AG10803 (cell line): Measurements from ENCODE around the gene SLC1A2.
A peak's percentile ranks its signal among the peaks of the same experiment; 100 is the strongest.

ENCODE experiments used
- DNase-seq: peaks from one replicate; pipeline ENCODE4 v3.0.0; 2010; ENCODE audit warnings: low read depth
- H3K4me3 ChIP-seq: 2 replicates; pipeline ENCODE4 v1.5.1; 2011; ENCODE audit warnings: mild to moderate bottlenecking, low read length, control low read depth
- CTCF ChIP-seq: conservative IDR thresholded peaks from 2 replicates; pipeline ENCODE4 v1.5.1; 2011; ENCODE audit warnings: mild to moderate bottlenecking, low read length, control low read depth, inconsistent platforms

Gene SLC1A2

GRCh38 chr11:35414311-35414710 is 5.0 kb downstream of the SLC1A2 start:
- no peak for DNase-seq
- H3K4me3 ChIP-seq: no peak overlapping the region
- TF ChIP-seq CTCF: no peak

- no peak overlapping the region for H3K4me3 ChIP-seq
- no peak for DNase-seq
- TF ChIP-seq CTCF: no peak
These were observed 5.8 kb downstream of the SLC1A2 start for GRCh38 chr11:35413598-35413997.

- DNase-seq: peak; percentile 12
- TF ChIP-seq CTCF: peak; percentile 66
- H3K4me3 ChIP-seq: no peak overlapping the region
These were observed 7.1 kb downstream of the SLC1A2 start for GRCh38 chr11:35412285-35412684.

- TF ChIP-seq CTCF: no peak
- DNase-seq: no peak
- no peak overlapping the region for H3K4me3 ChIP-seq
These were observed 12.3 kb downstream of the SLC1A2 start for GRCh38 chr11:35407041-35407440.

GRCh38 chr11:35404388-35404775 is 15.0 kb downstream of the SLC1A2 start:
- H3K4me3 ChIP-seq: no peak overlapping the region
- peak; percentile 56 for TF ChIP-seq CTCF
- peak; percentile 34 for DNase-seq

GRCh38 chr11:35403765-35404387 is 15.5 kb downstream of the SLC1A2 start:
- DNase-seq: no peak
- no peak overlapping the region for H3K4me3 ChIP-seq

More at GRCh38 chr11:35403765-35404387, 15.5 kb downstream of the SLC1A2 start:
- no peak for TF ChIP-seq CTCF
